Prostate gland (tissue), 2 donors: ENCODE results near the gene NAPA.

Experiments used
- CTCF ChIP-seq, 4 experiments: fragments of 200-600 bp in 2 of 4; fragments of 450-650 bp in 2 of 4; sonication (generic) in 2 of 4; IDR thresholded peaks; 1 replicate in 3 of 4; 2 replicates in 1 of 4; pipeline ENCODE4 v1.5.1; 2016 to 2019; ENCODE audit warnings: antibody characterized with exemption in 4 of 4, mild to moderate bottlenecking in 2 of 4, moderate library complexity in 2 of 4
- POLR2AphosphoS5 ChIP-seq: sonication (generic); formaldehyde crosslinking; IDR thresholded peaks from one replicate; pipeline ENCODE4 v1.6.1; 2017; ENCODE audit warnings: antibody characterized with exemption

- no peak for TF ChIP-seq CTCF (IDR thresholded peaks at IDR 0.05)
- no peak for TF ChIP-seq POLR2AphosphoS5
These were observed 6.1 kb downstream of the NAPA start for GRCh38 chr19:47508721-47509120.
